ENCODE measurements around the gene RPRD2. TPM values are rescaled to one million over a fixed set of nuclear protein-coding genes. Genes with fewer than 3 reads are reported as not detected.

Gene RPRD2
- total and polyA plus RNA-seq, 9 of the 15 experiments (the other 6 are each of a cell fraction or from before 2014, with no cell fraction given): 1.5 to 21.6 (median 7.7) TPM

DNA sequence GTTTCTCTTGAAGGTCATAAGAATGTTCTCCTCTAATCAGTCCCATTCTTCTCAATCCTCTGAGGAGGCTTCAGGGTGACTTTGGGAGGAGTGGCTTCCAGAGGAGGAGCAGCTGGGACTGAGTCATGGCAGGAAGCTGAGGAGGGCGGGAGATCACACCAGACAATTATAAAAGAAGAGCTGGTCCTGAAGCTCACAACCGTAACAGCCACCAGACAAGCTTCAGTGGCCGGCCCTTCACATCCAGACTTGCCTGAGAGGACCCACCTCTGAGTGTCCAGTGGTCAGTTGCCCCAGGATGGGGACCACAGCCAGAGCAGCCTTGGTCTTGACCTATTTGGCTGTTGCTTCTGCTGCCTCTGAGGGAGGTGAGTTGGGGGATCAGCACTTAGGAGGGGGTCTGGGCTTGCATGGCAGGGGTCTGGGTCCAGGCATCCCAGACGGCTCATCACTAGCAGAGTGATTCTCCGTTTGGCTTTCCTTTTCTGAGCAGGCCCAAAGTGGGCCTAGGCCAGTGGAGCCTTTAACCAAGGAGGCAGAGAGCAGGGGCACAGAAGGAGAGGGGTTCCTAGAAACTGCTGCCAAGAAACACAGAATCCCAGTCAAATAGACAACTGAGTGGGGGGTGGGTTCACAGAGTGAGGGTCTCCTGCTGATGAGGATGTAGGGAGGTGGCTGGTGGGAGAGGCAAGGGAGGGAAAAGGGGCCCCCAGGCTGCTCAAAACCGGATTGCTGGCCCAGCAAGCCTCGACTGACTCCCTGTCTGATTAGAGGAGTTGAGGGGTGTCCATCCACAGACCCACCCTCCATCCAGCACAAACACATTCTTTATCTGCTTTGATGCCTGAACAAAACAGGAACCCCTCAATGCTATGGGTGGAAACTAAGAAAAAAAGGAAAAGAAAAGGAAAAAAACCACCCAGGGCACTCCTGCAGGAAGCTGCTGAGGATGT is 144.2 kb downstream of the RPRD2 start, which contains the start of gene ECM1 (continued):
- TF ChIP-seq ETV6 (IDR thresholded peaks at IDR 0.05; ENCODE audit: borderline replicate concordance in 1 of 2, low read depth in 2 of 2, low read length in 1 of 2) (no peak), ETV6 (CRISPR knock-in tag; IDR thresholded peaks at IDR 0.05; ENCODE audit: borderline replicate concordance) (no peak), EP400 (IDR thresholded peaks at IDR 0.05) (0 out of 2 replicates have a peak, but pooled peaks have one; percentile 15), CLOCK (CRISPR knock-in tag; IDR thresholded peaks at IDR 0.05; ENCODE audit: borderline replicate concordance) (no peak), ZBTB1 (CRISPR knock-in tag; IDR thresholded peaks at IDR 0.05; ENCODE audit: borderline replicate concordance, low read depth) (no peak), LEF1 (IDR thresholded peaks at IDR 0.05) (no peak), SP2 (IDR thresholded peaks at IDR 0.05; ENCODE audit: extremely low read depth, low read depth, low read length, poor library complexity, severe bottlenecking) (no peak), SMARCA5 (IDR thresholded peaks at IDR 0.05) (no peak), TEAD2 (tag; IDR thresholded peaks at IDR 0.05) (no peak), ZC3H4 (CRISPR knock-in tag; IDR thresholded peaks at IDR 0.05; ENCODE audit: borderline replicate concordance) (peak; percentile 16; the same call in 1 of the 2 replicates), MYBL2 (IDR thresholded peaks at IDR 0.05; ENCODE audit: low read depth) (no peak), MYBL2 (CRISPR knock-in tag; IDR thresholded peaks at IDR 0.05; ENCODE audit: borderline replicate concordance) (no peak), RCOR1 (IDR thresholded peaks at IDR 0.05; ENCODE audit: borderline replicate concordance in 1 of 2, low read depth in 2 of 2, low read length in 2 of 2) (peak in 1 of 2 experiments; percentile 83; a peak in 2 of 4 replicates), UBTF (IDR thresholded peaks at IDR 0.05; ENCODE audit: borderline replicate concordance in 1 of 2, low read depth in 2 of 2, low read length in 2 of 2) (peak; percentile 34 to 61; a peak in 1 of 4 replicates), ZBTB11 (CRISPR knock-in tag; IDR thresholded peaks at IDR 0.05) (no peak), SUPT5H (IDR thresholded peaks at IDR 0.05) (peak; percentile 68), BRCA1 (IDR thresholded peaks at IDR 0.05) (no peak), BRCA1 (CRISPR knock-in tag; IDR thresholded peaks at IDR 0.05) (no peak)
